ENCODE data around the gene SLC22A24. TPM values are rescaled to one million over a fixed set of nuclear protein-coding genes. Genes with fewer than 3 reads are reported as not detected.

SLC22A24 gene
- total RNA-seq, 1 experiment from 2014 or later: not detected

GRCh38 chr11:63132985-63133775 lies 10.8 kb downstream of the SLC22A24 start:
- Histone ChIP-seq H3K14ac (ENCODE audit: insufficient read depth, low read length) (no peak overlapping the region), H3K79me1 (ENCODE audit: insufficient read depth, low read depth, low read length, poor library complexity, severe bottlenecking) (no peaks in the 10 kb centered on the region), H2AK5ac (ENCODE audit: insufficient read length, low read length) (no peak overlapping the region), H2BK5ac (ENCODE audit: insufficient read length, low read length) (no peak overlapping the region), H2BK20ac (ENCODE audit: low read depth, low read length, poor library complexity, severe bottlenecking) (no peak overlapping the region), H4K5ac (ENCODE audit: insufficient read length, low read depth, low read length) (no peak overlapping the region), H3K27ac (ENCODE audit: insufficient read length, low read depth, low read length) (no peak overlapping the region), H3K27me3 (ENCODE audit: insufficient read depth, low read length) (no peaks in the 10 kb centered on the region), H3K56ac (ENCODE audit: insufficient read length, low read depth, low read length) (no peak overlapping the region), H3K9ac (ENCODE audit: extremely low read depth, insufficient read length, low read length) (no peak overlapping the region), H3K4me2 (ENCODE audit: insufficient read depth, insufficient read length, low read length) (no peak overlapping the region), H3K79me2 (ENCODE audit: insufficient read depth, low read length) (no peaks in the 10 kb centered on the region), H2AFZ (ENCODE audit: low read length) (no peak overlapping the region), H3K23ac (ENCODE audit: insufficient read length, low read depth, low read length) (no peak overlapping the region), H4K8ac (replicated peaks; ENCODE audit: insufficient read length, low read depth, low read length) (no peak overlapping the region), H3T11ph (ENCODE audit: low read length) (no peak overlapping the region), H2BK12ac (ENCODE audit: insufficient read length, low read depth, low read length) (no peak overlapping the region), H3K4me1 (ENCODE audit: insufficient read depth, low read length) (no peaks in the 10 kb centered on the region), H2BK15ac (ENCODE audit: low read depth, low read length) (no peak overlapping the region), H4K91ac (ENCODE audit: insufficient read length, low read depth, low read length) (no peak overlapping the region), H2BK120ac (ENCODE audit: low read depth, low read length, poor library complexity, severe bottlenecking) (no peak overlapping the region), H4K20me1 (ENCODE audit: control insufficient read depth, insufficient read depth, insufficient read length) (no peaks in the 10 kb centered on the region), H3K18ac (ENCODE audit: insufficient read length, low read depth, low read length) (no peak overlapping the region), H3K4ac (ENCODE audit: low read depth, low read length) (no peak overlapping the region), H3K9me3 (ENCODE audit: control insufficient read depth, low read depth, low read length) (no peaks in the 10 kb centered on the region), H3K23me2 (ENCODE audit: insufficient read length, low read depth, low read length, poor library complexity, severe bottlenecking) (no peaks in the 10 kb centered on the region)
- H3K27ac Mint-ChIP-seq: no peak overlapping the region
- no peak for DNase-seq
- no peak overlapping the region for H3K4me3 Mint-ChIP-seq
- H3K9me3 Mint-ChIP-seq: peaks cover 10 to 13% of the 10 kb centered on the region in 2 experiments
- H3K4me1 Mint-ChIP-seq: peaks cover 3% of the 10 kb centered on the region in 2 experiments; a peak in 3 of 4 replicates
- WGBS (ENCODE audit: extremely low coverage, insufficient read length, low lambda C conversion rate): no CpG with 5 or more reads among the region's 7 CpGs
- H3K27me3 Mint-ChIP-seq (ENCODE audit: low read depth): peaks cover 12% of the 10 kb centered on the region
- TF ChIP-seq, protein P1, sequence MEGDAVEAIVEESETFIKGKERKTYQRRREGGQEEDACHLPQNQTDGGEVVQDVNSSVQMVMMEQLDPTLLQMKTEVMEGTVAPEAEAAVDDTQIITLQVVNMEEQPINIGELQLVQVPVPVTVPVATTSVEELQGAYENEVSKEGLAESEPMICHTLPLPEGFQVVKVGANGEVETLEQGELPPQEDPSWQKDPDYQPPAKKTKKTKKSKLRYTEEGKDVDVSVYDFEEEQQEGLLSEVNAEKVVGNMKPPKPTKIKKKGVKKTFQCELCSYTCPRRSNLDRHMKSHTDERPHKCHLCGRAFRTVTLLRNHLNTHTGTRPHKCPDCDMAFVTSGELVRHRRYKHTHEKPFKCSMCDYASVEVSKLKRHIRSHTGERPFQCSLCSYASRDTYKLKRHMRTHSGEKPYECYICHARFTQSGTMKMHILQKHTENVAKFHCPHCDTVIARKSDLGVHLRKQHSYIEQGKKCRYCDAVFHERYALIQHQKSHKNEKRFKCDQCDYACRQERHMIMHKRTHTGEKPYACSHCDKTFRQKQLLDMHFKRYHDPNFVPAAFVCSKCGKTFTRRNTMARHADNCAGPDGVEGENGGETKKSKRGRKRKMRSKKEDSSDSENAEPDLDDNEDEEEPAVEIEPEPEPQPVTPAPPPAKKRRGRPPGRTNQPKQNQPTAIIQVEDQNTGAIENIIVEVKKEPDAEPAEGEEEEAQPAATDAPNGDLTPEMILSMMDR (conservative IDR thresholded peaks at IDR 0.05): no peak
- H3K36me3 Mint-ChIP-seq (ENCODE audit: insufficient read depth in 1 of 3, low read depth in 3 of 3): no peaks in the 10 kb centered on the region; a peak in 2 of 7 replicates

Data from H9 (cell line).